HG02642 (cell line): Measurements from ENCODE around the gene CST9.

ENCODE experiments used
- ATAC-seq: cut with Tn5 transposase; IDR thresholded peaks from one replicate; pipeline ENCODE4 v1.9.1; 2021; ENCODE audit warnings: mild to moderate bottlenecking; ENCODE audit not compliant: unreplicated experiment, poor library complexity

CST9 gene

GRCh38 chr20:23565503-23566045, 40.1 kb downstream of the CST9 start:
- ATAC-seq, result no peak

DNA sequence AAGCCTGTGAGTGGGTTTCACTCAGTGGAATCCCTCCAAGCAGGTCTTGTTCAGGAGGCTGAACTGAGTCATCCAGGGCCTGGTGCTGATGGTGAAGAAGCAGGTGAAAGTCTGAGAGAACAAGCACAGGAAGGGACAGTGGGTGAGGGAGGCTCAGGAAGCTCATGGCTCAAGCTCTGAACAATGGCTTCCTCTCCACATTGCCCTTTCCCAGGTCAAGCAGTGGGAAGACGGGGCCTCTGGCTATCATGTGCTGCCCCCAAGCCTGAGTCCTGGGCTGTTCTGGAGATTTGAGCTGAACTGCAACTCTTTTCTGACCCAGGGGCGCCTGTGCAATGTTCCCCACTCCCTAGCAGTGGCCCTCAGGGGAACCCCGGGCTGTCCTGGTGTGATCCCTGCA, 40.8 kb downstream of the CST9 start:
- no peak for ATAC-seq

DNA sequence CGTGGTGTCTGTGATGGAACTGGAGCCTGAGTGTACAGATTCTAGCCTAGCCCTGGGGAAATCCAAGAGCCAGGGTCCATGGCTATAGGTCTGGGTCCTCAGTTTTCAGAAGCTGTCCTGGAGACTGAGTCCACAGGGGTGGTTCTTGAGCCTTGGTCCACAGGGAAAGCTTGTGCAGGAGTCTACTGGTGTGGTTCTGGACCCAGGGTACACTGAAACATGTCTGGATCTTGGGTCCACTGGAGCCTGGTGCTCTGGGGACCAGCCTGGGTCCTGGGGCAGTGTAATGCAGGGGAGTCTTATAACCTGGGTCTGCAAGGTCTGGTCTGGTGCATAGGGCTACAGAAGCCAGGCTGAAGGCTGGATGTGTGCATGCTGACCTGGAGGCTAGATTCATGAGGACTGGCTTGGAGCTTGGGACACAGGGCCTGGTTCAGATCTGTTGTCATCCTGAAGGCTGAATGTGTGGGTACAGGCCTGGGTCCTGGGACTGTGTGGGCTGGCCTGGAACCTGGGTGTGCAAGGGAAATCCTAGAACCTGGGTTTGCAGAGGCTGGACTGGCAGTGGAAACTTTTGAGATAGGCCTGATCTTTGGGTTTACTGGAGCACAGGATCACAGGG, 42.9 kb downstream of the CST9 start:
- no peak for ATAC-seq

GRCh38 chr20:23554401-23554800, 51.3 kb downstream of the CST9 start:
- ATAC-seq, result no peak
